ENCODE results near the gene CTSK. TPM values are rescaled to one million over a fixed set of nuclear protein-coding genes. Genes with fewer than 3 reads are reported as not detected.

CTSK gene
- total RNA-seq, 1 donor from 2014 or later, result 7.7 TPM

DNA sequence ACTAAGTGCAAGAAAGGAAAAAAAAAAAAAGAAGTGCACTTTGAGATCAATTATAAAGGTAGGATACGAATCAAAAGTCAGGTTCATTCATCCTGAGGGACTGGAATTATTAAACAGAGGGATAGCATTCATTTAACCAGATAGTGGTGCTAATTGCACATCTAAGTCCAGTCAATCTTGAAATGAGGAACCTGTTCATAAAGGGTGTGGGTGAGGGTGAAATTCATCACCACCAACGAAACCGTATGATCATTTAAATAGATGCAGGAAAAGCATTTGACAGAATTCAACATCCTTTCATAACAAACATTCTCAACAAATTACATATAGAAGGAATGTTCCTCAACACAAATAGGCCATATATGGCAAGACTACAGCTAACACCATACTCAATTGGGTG is 48.0 kb downstream of the CTSK start:
- ATAC-seq, result no peak

DNA sequence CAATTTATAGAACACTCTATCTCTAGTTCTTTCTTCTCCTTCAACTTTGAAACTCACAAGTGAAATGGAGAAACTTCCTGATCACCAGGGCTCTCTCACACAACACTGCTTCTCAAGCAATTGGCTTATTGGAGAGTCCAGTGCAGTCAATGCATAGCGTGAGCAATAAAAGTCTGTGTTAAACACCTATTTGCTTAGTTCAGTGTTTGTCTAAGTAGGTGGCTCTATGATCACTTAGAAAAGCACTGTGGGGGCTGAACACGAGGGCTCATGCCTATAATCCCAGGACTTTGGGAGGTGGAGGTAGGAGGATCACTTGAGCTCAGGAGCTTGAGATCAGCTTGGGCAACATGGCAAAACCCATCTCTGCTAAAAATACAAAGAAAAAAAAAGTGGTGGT is 54.6 kb downstream of the CTSK start:
- no peak for ATAC-seq

DNA sequence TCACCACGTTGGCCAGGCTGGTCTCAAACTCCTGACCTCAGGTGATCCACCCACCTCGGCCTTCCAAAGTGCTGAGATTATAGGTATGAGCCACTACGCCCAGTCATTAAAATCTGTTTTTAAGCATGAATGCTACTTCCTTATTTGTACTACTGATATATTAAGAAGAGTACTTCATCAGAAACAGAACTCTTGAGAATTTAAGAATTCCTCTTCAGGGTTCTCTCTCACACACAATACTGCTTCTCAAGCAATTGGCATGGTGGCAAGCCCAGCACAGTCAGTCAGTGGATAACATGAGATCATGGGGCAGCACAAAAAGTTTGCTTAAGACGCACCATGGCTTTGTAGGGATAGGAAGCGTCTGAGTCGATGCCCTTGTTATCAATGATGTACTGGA is 56.6 kb downstream of the CTSK start:
- no peak for ATAC-seq

DNA sequence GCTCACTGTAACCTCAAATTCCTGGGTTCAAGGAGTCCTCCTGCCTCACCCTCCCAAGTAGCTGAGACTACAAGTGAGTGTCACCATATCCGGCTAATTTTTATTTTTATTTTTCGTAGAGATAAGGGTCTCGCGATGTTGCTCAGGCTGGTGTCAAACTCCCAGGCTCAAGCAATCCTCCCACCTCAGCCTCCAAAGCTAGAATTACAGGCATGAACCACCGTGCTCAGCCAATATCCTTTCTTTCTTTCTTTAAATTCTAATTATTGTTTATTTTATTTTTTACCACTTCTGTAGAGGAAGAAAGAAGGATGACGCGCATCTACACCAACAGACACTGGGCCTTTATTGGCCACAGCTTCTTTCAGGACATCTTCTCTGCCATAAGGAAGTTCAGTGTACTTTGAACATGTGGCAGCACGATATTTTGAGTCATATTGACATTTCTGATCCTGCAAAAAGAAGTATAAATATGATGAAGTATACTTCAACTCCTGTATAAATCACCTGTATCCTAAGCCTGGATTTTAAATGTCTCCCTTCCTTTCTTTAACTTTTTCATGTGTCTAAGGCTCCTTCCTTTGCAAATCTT is 58.2 kb downstream of the CTSK start:
- peak; percentile 87 for ATAC-seq

DNA sequence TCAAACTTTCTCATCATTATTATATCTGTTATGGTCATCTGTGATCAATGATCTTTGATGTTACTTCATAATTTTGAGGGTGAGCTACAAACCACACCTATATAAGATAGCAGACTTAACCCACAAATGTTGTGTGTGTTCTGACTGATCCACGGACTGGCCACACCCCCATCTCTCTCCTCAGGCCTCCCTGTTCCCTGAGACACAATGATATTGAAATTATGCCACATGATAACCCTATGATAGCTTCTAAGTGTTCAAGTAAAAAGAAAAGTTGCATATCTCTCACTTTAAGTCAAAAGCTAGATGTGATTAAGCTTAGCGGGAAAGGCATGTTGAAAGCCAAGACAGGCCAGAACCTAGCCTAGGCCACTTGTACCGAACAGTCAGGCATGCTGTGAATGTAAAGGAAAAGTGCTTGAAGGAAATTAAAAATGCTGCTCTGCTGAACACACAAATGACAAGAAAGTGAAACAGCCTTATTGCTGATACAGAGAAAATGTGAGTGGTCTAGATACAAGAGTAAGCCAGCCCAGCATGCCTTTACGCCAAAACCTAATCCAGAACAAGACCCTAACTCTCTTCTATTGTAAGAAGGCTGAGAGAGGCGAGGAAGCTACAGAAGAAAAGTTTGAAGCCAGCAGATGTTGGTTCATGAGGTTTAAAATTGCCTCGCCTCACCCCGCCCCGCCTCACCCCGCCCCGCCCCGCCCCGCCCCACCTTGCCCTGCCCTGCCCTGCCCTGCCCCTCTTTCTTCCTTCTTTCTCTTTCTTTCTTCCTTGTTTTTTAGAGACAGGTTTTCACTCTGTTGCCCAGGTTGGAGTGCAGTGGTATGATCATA is 59.0 kb downstream of the CTSK start:
- ATAC-seq, result peak; percentile 75

Other genes starting within 250 kb of the CTSK start
- gene MCL1, start 228.7 kb downstream of the CTSK start, total RNA-seq, result 169 TPM
- gene ENSA, start 178.6 kb downstream of the CTSK start, total RNA-seq, result 329 TPM
- gene GOLPH3L, start 111.1 kb downstream of the CTSK start, total RNA-seq, result 30.2 TPM
- gene HORMAD1, start 87.4 kb downstream of the CTSK start, total RNA-seq, result 11.1 TPM
- 19.6 TPM for gene CTSS, start 42.5 kb downstream of the CTSK start, total RNA-seq
- gene ARNT, start 68.3 kb upstream of the CTSK start, total RNA-seq, result 17.7 TPM
- not detected for gene CTXND2, start 78.9 kb upstream of the CTSK start, total RNA-seq
- 24.3 TPM for gene SETDB1, start 118.1 kb upstream of the CTSK start, total RNA-seq
- 49.8 TPM for gene CERS2, start 166.6 kb upstream of the CTSK start, total RNA-seq
- gene ANXA9, start 174.0 kb upstream of the CTSK start, total RNA-seq, result 0.40 TPM
- gene MINDY1, start 198.6 kb upstream of the CTSK start, total RNA-seq, result 33.4 TPM
- 14.3 TPM for gene PRUNE1, start 200.2 kb upstream of the CTSK start, total RNA-seq
- 55.8 TPM for gene BNIPL, start 228.3 kb upstream of the CTSK start, total RNA-seq
- 1.3 TPM for gene C1orf56, start 239.5 kb upstream of the CTSK start, total RNA-seq

All from esophagus mucosa (tissue), 1 donor.